Camera-type eye (tissue), 1 donor: Measurements from ENCODE around the gene SLC39A6. TPM values are rescaled to one million over a fixed set of nuclear protein-coding genes. Genes with fewer than 3 reads are reported as not detected.

Source experiments
- total RNA-seq: library from RNA; depleted of rRNA; stranded (reverse); fragments of >200 nt; gene quantifications from one replicate; pipeline ENCODE4 v1.2.3, GENCODE V29; 2014

SLC39A6 gene
- total RNA-seq: 112 TPM

GRCh38 chr18:36129300-36130038 is at the start of gene SLC39A6, which contains the start of gene ELP2:
Gene SLC39A6 (minus strand): TSS chr18:36129340. CDS start chr18:36127007, 2,333 bp downstream.
Gene ELP2 (plus strand): TSS chr18:36129899. CDS start chr18:36129934, 35 bp downstream.

GRCh38 chr18:36067055-36067957 is 61.8 kb downstream of the SLC39A6 start, which contains the start of gene RPRD1A:
Gene RPRD1A (minus strand): TSS chr18:36067559. CDS start chr18:36067404, 155 bp downstream.

Other genes starting within 250 kb of the SLC39A6 start
- gene RPRD1A, start 61.8 kb downstream of the SLC39A6 start, total RNA-seq: 125 TPM
- 135 TPM for gene ELP2, start 559 bp upstream of the SLC39A6 start, total RNA-seq
- gene MOCOS, start 58.2 kb upstream of the SLC39A6 start, total RNA-seq: 1.2 TPM
- 49.9 TPM for gene FHOD3, start 168.4 kb upstream of the SLC39A6 start, total RNA-seq